ENCODE data around the gene HMGB1.
"Not testable (repeated sequence)": the region's sequence is repeated elsewhere in the genome, so short reads cannot be mapped to it uniquely, and the experiment has no call there.

The HMGB1 gene

DNA sequence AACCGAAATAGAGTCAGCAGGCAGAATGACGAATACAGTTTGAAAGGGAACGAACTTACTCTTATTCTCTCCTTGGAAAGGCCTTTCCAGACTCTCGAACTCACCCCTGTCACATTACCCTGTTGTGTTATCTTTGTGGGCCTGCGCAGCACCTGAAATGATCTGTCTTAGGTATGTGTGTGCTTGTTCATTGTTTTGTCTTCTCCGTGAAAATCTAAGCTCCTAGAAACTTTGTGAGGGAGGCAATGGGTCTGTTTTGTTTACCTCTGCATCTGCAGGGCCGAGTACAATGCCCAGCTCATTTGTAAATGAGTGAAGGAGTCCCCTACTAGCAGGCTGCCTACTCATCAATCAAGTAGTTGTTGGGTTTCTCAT, 19.6 kb downstream of the HMGB1 start:
- DNase-seq, result no peak
- peak overlapping the region in 1 of 2 experiments; percentile 54 for H3K4ac ChIP-seq (ENCODE audit: low read depth in 1 of 2, low read length in 2 of 2)
- H3K4me2 ChIP-seq (ENCODE audit: low read length, poor library complexity, severe bottlenecking), result peak overlapping the region; percentile 68
- no peaks in the 10 kb centered on the region for H3K27me3 ChIP-seq (ENCODE audit: control insufficient read depth in 1 of 2, insufficient read depth in 1 of 2, low read length in 2 of 2)
- H4K8ac ChIP-seq (ENCODE audit: low read length), result peak overlapping the region; percentile 91
- no peaks in the 10 kb centered on the region for H3K36me3 ChIP-seq (ENCODE audit: control insufficient read depth in 1 of 2, insufficient read depth in 2 of 2, low read depth in 1 of 2, low read length in 2 of 2)
- peak overlapping the region; percentile 18 for H4K91ac ChIP-seq (ENCODE audit: low read length)
- H2AK5ac ChIP-seq (ENCODE audit: low read length, severe bottlenecking), result peak overlapping the region; percentile 15
- peak overlapping the region in 1 of 2 experiments; percentile 63 for H2BK12ac ChIP-seq (ENCODE audit: low read length in 2 of 2)
- whole genome bisulfite sequencing, result 6% methylated on average over 7 of the region's 7 CpGs
- H3K14ac ChIP-seq (ENCODE audit: low read length in 2 of 2), result peak overlapping the region in 1 of 2 experiments; percentile 15
- peak overlapping the region; percentile 80 to 91 for H3K18ac ChIP-seq (ENCODE audit: low read depth in 1 of 2, low read length in 2 of 2)
- peak overlapping the region; percentile 69 for H2AFZ ChIP-seq (ENCODE audit: low read depth, low read length)
- H2BK5ac ChIP-seq (ENCODE audit: low read depth, low read length, poor library complexity, severe bottlenecking), result peak overlapping the region; percentile 71
- H3K4me3 ChIP-seq (ENCODE audit: insufficient read depth in 1 of 2, low read depth in 1 of 2, low read length in 2 of 2), result peak overlapping the region; percentile 29 to 61
- peak overlapping the region; percentile 34 for H2BK120ac ChIP-seq (ENCODE audit: low read depth, low read length)
- H3K23ac ChIP-seq (ENCODE audit: low read length in 2 of 2), result no peak overlapping the region
- peak overlapping the region; percentile 95 for H3K27ac ChIP-seq (ENCODE audit: low read length, poor library complexity, severe bottlenecking)
- no peak overlapping the region for H2BK15ac ChIP-seq (ENCODE audit: low read depth, poor library complexity, severe bottlenecking)
- H3K79me1 ChIP-seq (replicated peaks; ENCODE audit: low read length, poor library complexity, severe bottlenecking), result no peaks in the 10 kb centered on the region
- H3K9ac ChIP-seq (ENCODE audit: low read length), result peak overlapping the region; percentile 69
- H3K9me3 ChIP-seq (ENCODE audit: control insufficient read depth, low read length), result peaks cover 3% of the 10 kb centered on the region
- peaks cover 12% of the 10 kb centered on the region for H3K4me1 ChIP-seq (ENCODE audit: control insufficient read depth, insufficient read depth, low read depth, low read length)

DNA sequence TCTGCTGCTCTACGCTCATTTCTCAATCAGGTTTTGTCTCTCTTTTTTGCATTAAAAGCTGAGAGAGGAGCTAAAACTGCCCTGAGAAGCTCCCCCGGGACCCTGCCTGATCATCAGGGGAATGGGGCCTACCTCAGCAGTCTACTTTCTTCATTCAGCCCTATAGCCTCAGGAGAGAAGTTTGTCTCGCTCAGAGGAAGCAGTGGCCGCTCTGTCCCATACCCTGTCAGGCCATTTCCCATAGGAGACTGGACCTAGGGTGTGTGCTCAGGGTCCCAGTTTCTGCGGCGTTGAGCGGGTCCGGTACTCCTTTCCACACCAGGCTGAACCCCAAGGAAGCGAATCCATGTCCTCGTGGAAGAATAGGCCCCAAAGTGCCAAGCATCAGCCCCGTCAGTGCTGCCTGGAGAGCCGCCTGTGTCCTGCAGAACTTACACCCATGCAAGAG, 21.8 kb downstream of the HMGB1 start:
- Histone ChIP-seq H3K9me3 (ENCODE audit: control insufficient read depth, low read length) (peaks cover 3% of the 10 kb centered on the region), H3K4me1 (ENCODE audit: control insufficient read depth, insufficient read depth, low read depth, low read length) (peaks cover 12% of the 10 kb centered on the region), H4K91ac (ENCODE audit: low read length) (peak overlapping the region; percentile 34), H3K9ac (ENCODE audit: low read length) (no peak overlapping the region), H2AFZ (ENCODE audit: low read depth, low read length) (no peak overlapping the region), H2BK15ac (ENCODE audit: low read depth, poor library complexity, severe bottlenecking) (no peak overlapping the region), H3K27ac (ENCODE audit: low read length, poor library complexity, severe bottlenecking) (no peak overlapping the region), H2BK5ac (ENCODE audit: low read depth, low read length, poor library complexity, severe bottlenecking) (no peak overlapping the region), H3K23ac (ENCODE audit: low read length in 2 of 2) (no peak overlapping the region), H2AK5ac (ENCODE audit: low read length, severe bottlenecking) (peak overlapping the region; percentile 1), H2BK12ac (ENCODE audit: low read length in 2 of 2) (peak overlapping the region in 1 of 2 experiments; percentile 70), H2BK120ac (ENCODE audit: low read depth, low read length) (no peak overlapping the region), H3K4me2 (ENCODE audit: low read length, poor library complexity, severe bottlenecking) (no peak overlapping the region), H3K4me3 (ENCODE audit: insufficient read depth in 1 of 2, low read depth in 1 of 2, low read length in 2 of 2) (no peak overlapping the region), H3K4ac (ENCODE audit: low read depth in 1 of 2, low read length in 2 of 2) (peak overlapping the region; percentile 7 to 33), H3K18ac (ENCODE audit: low read depth in 1 of 2, low read length in 2 of 2) (peak overlapping the region; percentile 5 to 69), H3K14ac (ENCODE audit: low read length in 2 of 2) (peak overlapping the region in 1 of 2 experiments; percentile 73), H3K79me1 (replicated peaks; ENCODE audit: low read length, poor library complexity, severe bottlenecking) (no peaks in the 10 kb centered on the region), H4K8ac (ENCODE audit: low read length) (no peak overlapping the region), H3K27me3 (ENCODE audit: control insufficient read depth in 1 of 2, insufficient read depth in 1 of 2, low read length in 2 of 2) (no peaks in the 10 kb centered on the region), H3K36me3 (ENCODE audit: control insufficient read depth in 1 of 2, insufficient read depth in 2 of 2, low read depth in 1 of 2, low read length in 2 of 2) (no peaks in the 10 kb centered on the region)
- 98% methylated on average over 12 of the region's 12 CpGs for WGBS
- no peak for DNase-seq

DNA sequence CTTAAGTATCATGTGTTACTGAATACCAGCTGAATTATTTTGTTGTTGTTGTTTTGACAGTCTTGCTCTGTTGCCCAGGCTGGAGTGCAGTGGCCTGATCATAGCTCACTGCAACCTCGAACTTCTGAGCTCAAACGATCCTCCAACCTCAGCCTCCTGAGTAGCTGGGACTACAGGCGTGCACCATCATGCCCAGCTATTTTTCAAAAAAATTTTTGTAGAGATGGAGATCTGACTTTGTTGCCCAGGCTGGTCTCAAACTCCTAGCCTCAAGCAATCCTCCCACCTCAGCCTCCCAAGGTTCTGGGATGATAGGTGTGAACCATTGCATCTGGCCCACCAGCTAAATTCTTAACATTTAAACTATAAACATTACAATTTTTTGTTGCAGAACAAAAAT, 22.2 kb downstream of the HMGB1 start:
- H3K27me3 ChIP-seq (ENCODE audit: control insufficient read depth in 1 of 2, insufficient read depth in 1 of 2, low read length in 2 of 2); H4K91ac ChIP-seq (ENCODE audit: low read length); H3K27ac ChIP-seq (ENCODE audit: low read length, poor library complexity, severe bottlenecking); H3K23ac ChIP-seq (ENCODE audit: low read length in 2 of 2); H2BK5ac ChIP-seq (ENCODE audit: low read depth, low read length, poor library complexity, severe bottlenecking); H2BK15ac ChIP-seq (ENCODE audit: low read depth, poor library complexity, severe bottlenecking); H3K79me1 ChIP-seq (replicated peaks; ENCODE audit: low read length, poor library complexity, severe bottlenecking); H3K9ac ChIP-seq (ENCODE audit: low read length); H3K18ac ChIP-seq (ENCODE audit: low read depth in 1 of 2, low read length in 2 of 2); H3K14ac ChIP-seq (ENCODE audit: low read length in 2 of 2); H3K4ac ChIP-seq (ENCODE audit: low read depth in 1 of 2, low read length in 2 of 2); H3K9me3 ChIP-seq (ENCODE audit: control insufficient read depth, low read length); H2BK12ac ChIP-seq (ENCODE audit: low read length in 2 of 2); H2BK120ac ChIP-seq (ENCODE audit: low read depth, low read length); H3K4me3 ChIP-seq (ENCODE audit: insufficient read depth in 1 of 2, low read depth in 1 of 2, low read length in 2 of 2); H2AK5ac ChIP-seq (ENCODE audit: low read length, severe bottlenecking); H3K4me2 ChIP-seq (ENCODE audit: low read length, poor library complexity, severe bottlenecking); H2AFZ ChIP-seq (ENCODE audit: low read depth, low read length); DNase-seq; H3K36me3 ChIP-seq (ENCODE audit: control insufficient read depth in 1 of 2, insufficient read depth in 2 of 2, low read depth in 1 of 2, low read length in 2 of 2); H4K8ac ChIP-seq (ENCODE audit: low read length): not testable (repeated sequence)
- H3K4me1 ChIP-seq (ENCODE audit: control insufficient read depth, insufficient read depth, low read depth, low read length), result peaks cover 12% of the 10 kb centered on the region
- WGBS, result 93% methylated on average over 3 of the region's 3 CpGs

DNA sequence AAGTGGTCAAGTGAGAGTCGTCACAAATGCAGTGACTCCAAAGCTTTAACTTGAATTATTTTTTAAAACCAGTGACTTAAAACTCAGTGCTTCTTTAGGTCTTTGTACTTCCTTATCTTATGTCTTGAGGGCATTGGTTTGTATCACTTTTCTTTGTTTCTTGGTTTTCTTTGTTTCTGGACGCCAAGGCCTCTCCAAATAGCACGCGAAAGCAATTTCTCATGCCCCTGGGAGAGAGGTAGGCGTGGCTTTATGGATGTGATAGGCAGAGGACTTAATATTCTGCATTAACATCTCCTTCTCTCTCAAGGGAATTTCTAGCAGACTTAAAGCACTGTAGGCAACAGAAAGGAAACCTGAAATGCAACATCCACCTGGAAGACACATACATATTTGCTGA, 22.8 kb downstream of the HMGB1 start:
- H3K4me2 ChIP-seq (ENCODE audit: low read length, poor library complexity, severe bottlenecking), result no peak overlapping the region
- H2BK120ac ChIP-seq (ENCODE audit: low read depth, low read length), result no peak overlapping the region
- H3K27me3 ChIP-seq (ENCODE audit: control insufficient read depth in 1 of 2, insufficient read depth in 1 of 2, low read length in 2 of 2), result no peaks in the 10 kb centered on the region
- 92% methylated on average over 2 of the region's 5 CpGs for WGBS
- H3K14ac ChIP-seq (ENCODE audit: low read length in 2 of 2), result no peak overlapping the region
- H3K27ac ChIP-seq (ENCODE audit: low read length, poor library complexity, severe bottlenecking), result no peak overlapping the region
- H3K4ac ChIP-seq (ENCODE audit: low read depth in 1 of 2, low read length in 2 of 2), result no peak overlapping the region
- H3K18ac ChIP-seq (ENCODE audit: low read depth in 1 of 2, low read length in 2 of 2), result no peak overlapping the region
- peak overlapping the region; percentile 67 for H2AK5ac ChIP-seq (ENCODE audit: low read length, severe bottlenecking)
- no peak for DNase-seq
- no peak overlapping the region for H2BK5ac ChIP-seq (ENCODE audit: low read depth, low read length, poor library complexity, severe bottlenecking)
- no peaks in the 10 kb centered on the region for H3K36me3 ChIP-seq (ENCODE audit: control insufficient read depth in 1 of 2, insufficient read depth in 2 of 2, low read depth in 1 of 2, low read length in 2 of 2)
- no peak overlapping the region for H4K91ac ChIP-seq (ENCODE audit: low read length)
- no peak overlapping the region for H2BK12ac ChIP-seq (ENCODE audit: low read length in 2 of 2)
- H3K9ac ChIP-seq (ENCODE audit: low read length), result no peak overlapping the region
- H2BK15ac ChIP-seq (ENCODE audit: low read depth, poor library complexity, severe bottlenecking), result no peak overlapping the region
- H3K4me1 ChIP-seq (ENCODE audit: control insufficient read depth, insufficient read depth, low read depth, low read length), result peaks cover 12% of the 10 kb centered on the region
- no peak overlapping the region for H2AFZ ChIP-seq (ENCODE audit: low read depth, low read length)
- no peak overlapping the region for H3K23ac ChIP-seq (ENCODE audit: low read length in 2 of 2)
- peaks cover 3% of the 10 kb centered on the region for H3K9me3 ChIP-seq (ENCODE audit: control insufficient read depth, low read length)
- no peaks in the 10 kb centered on the region for H3K79me1 ChIP-seq (replicated peaks; ENCODE audit: low read length, poor library complexity, severe bottlenecking)
- no peak overlapping the region for H4K8ac ChIP-seq (ENCODE audit: low read length)
- no peak overlapping the region for H3K4me3 ChIP-seq (ENCODE audit: insufficient read depth in 1 of 2, low read depth in 1 of 2, low read length in 2 of 2)

All from mesenchymal stem cell (in vitro differentiated cells and primary cell).